ENCODE results near the gene AMBRA1. TPM values are rescaled to one million over a fixed set of nuclear protein-coding genes. Genes with fewer than 3 reads are reported as not detected.

AMBRA1 gene
- total RNA-seq, 6 donors from 2014 or later, result 22.9 to 55.7 (median 33.2) TPM

- 93 to 95% methylated on average over 5 of the region's 5 CpGs for WGBS, 2 donors
- no peaks in the 10 kb centered on the region for H3K36me3 ChIP-seq
- no peak overlapping the region for H3K27ac ChIP-seq
- no peak for TF ChIP-seq POLR2AphosphoS5 (IDR thresholded peaks at IDR 0.05)
- TF ChIP-seq EP300 (IDR thresholded peaks at IDR 0.05), result no peak
- no peak for TF ChIP-seq POLR2A (IDR thresholded peaks at IDR 0.05)
- TF ChIP-seq CTCF (IDR thresholded peaks at IDR 0.05), result no peak
- no peaks in the 10 kb centered on the region for H3K9me3 ChIP-seq
- no peak for ATAC-seq (ENCODE audit: low FRiP score in 2 of 2)
- no peaks in the 10 kb centered on the region for H3K27me3 ChIP-seq
- no peak overlapping the region for H3K4me3 ChIP-seq
- DNase-seq, result no peak
- H3K4me1 ChIP-seq, result peaks cover 17 to 40% (median 28%) of the 10 kb centered on the region in 4 donors
Observed at GRCh38 chr11:46562527-46562926, 31.3 kb downstream of the AMBRA1 start.

- Histone ChIP-seq H3K9me3 (no peaks in the 10 kb centered on the region), H3K4me1 (peaks cover 19 to 44% (median 29%) of the 10 kb centered on the region in 4 donors), H3K4me3 (peak overlapping the region; percentile 5 to 51 (median 32)), H3K36me3 (no peaks in the 10 kb centered on the region), H3K27ac (peak overlapping the region; percentile 64 to 79 (median 76)), H3K27me3 (no peaks in the 10 kb centered on the region)
- ATAC-seq (ENCODE audit: low FRiP score in 2 of 2) (peak; percentile 46 to 68), DNase-seq (no peak)
- 2% methylated on average over 6 of the region's 6 CpGs for WGBS, 2 donors
- TF ChIP-seq POLR2A (IDR thresholded peaks at IDR 0.05), result no peak
- no peak for TF ChIP-seq POLR2AphosphoS5 (IDR thresholded peaks at IDR 0.05)
- TF ChIP-seq EP300 (IDR thresholded peaks at IDR 0.05), result no peak
- no peak for TF ChIP-seq CTCF (IDR thresholded peaks at IDR 0.05)
Observed at GRCh38 chr11:46560300-46560991, 33.4 kb downstream of the AMBRA1 start.

GRCh38 chr11:46559815-46560214, 34.0 kb downstream of the AMBRA1 start:
- no peaks in the 10 kb centered on the region for H3K36me3 ChIP-seq
- no peaks in the 10 kb centered on the region for H3K27me3 ChIP-seq
- DNase-seq (no peak), ATAC-seq (ENCODE audit: low FRiP score in 2 of 2) (no peak)
- peak overlapping the region in 3 of 4 donors; percentile 76 to 79 (median 76) for H3K27ac ChIP-seq
- H3K9me3 ChIP-seq, result no peaks in the 10 kb centered on the region
- no peak for TF ChIP-seq EP300 (IDR thresholded peaks at IDR 0.05)
- no peak for TF ChIP-seq POLR2AphosphoS5 (IDR thresholded peaks at IDR 0.05)
- TF ChIP-seq POLR2A (IDR thresholded peaks at IDR 0.05), result no peak
- no peak for TF ChIP-seq CTCF (IDR thresholded peaks at IDR 0.05)
- WGBS, 2 donors, result 22 to 40% methylated on average over 1 of the region's 1 CpG
- peak overlapping the region in 2 of 4 donors; percentile 41 to 51 for H3K4me3 ChIP-seq
- peaks cover 25 to 48% (median 35%) of the 10 kb centered on the region in 4 donors for H3K4me1 ChIP-seq

DNA sequence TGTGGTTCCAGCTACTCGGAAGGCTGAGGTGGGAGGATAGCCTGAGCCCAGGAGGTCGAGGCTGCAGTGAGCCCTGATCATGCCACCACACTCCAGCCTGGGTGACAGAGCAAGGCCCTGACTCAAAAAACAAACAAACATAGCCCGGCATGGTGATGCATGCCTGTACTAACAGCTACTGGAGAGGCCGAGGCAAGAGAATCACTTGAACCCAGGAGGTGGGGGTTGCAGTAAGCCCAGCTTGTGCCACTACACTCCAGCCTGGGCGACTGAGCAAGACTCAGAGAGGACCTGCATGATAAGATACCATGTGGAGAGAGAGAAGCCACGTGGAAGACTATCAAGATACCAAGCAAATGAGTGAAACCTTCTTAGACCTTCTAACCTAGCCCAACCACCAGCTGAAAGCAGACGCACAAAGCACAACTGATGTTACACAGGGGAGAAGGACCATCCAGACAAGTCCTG, 36.1 kb downstream of the AMBRA1 start:
- Histone ChIP-seq H3K27me3 (no peaks in the 10 kb centered on the region), H3K9me3 (no peaks in the 10 kb centered on the region), H3K36me3 (no peaks in the 10 kb centered on the region), H3K4me1 (peaks cover 43 to 67% (median 55%) of the 10 kb centered on the region in 4 donors), H3K27ac (peak overlapping the region in 1 of 4 donors; percentile 9), H3K4me3 (no peak overlapping the region)
- WGBS, 2 donors, result 72 to 74% methylated on average over 6 to 7 of the region's 7 CpGs
- ATAC-seq (ENCODE audit: low FRiP score in 2 of 2), result peak in 1 of 2 donors; percentile 28
- TF ChIP-seq POLR2A (IDR thresholded peaks at IDR 0.05) (no peak), POLR2AphosphoS5 (IDR thresholded peaks at IDR 0.05) (no peak), CTCF (IDR thresholded peaks at IDR 0.05) (no peak), EP300 (IDR thresholded peaks at IDR 0.05) (no peak)
- peak in 1 of 2 donors; percentile 65 for DNase-seq

Data from upper lobe of left lung (tissue), 6 donors.